B cell (primary cell): Measurements from ENCODE around the gene TSPAN15. TPM values are rescaled to one million over a fixed set of nuclear protein-coding genes. Genes with fewer than 3 reads are reported as not detected.

ENCODE experiments used
- ATAC-seq: fragments of 200-7000 bp; cut with Tn5 transposase; one replicate; pipeline ENCODE4 v1.10.0; 2021; ENCODE audit warnings: low read depth, mild to moderate bottlenecking, moderate number of reproducible peaks, moderate library complexity
- CTCF ChIA-PET: fragments of 350-600 bp; sonication (Branson Sonifier 250); formaldehyde crosslinking; loops from one replicate; lab custom pipeline; 2021; ENCODE audit warnings: antibody characterized with exemption, inconsistent platforms; lab: Charles Lee
- POLR2A ChIA-PET: fragments of 350-600 bp; sonication (Branson Sonifier 250); formaldehyde crosslinking; loops from one replicate; lab custom pipeline; 2021; ENCODE audit warnings: antibody characterized with exemption; lab: Charles Lee
- DNase-seq: peaks from one replicate; pipeline ENCODE4 v3.0.0; 2013
- H2AFZ ChIP-seq: 2 replicates; pipeline ENCODE4 v1.6.1; 2012; ENCODE audit warnings: mild to moderate bottlenecking, low read depth, low read length; ENCODE audit not compliant: insufficient read depth, poor library complexity, severe bottlenecking
- H3K27ac ChIP-seq, 2 donors: 1 replicate in 1 of 2; 2 replicates in 1 of 2; pipeline ENCODE4 v1.5.1; 2012 to 2013; ENCODE audit warnings: low read length in 2 of 2, mild to moderate bottlenecking in 2 of 2, moderate library complexity in 1 of 2
- H3K27me3 ChIP-seq, 4 experiments: fragments of 200-600 bp in 1 of 4; sonication (generic) in 1 of 4; replicated peaks in 1 of 4; 1 replicate in 2 of 4; 2 replicates in 2 of 4; pipeline versions ENCODE4 v1.6.1 to v1.7.0; 2013 to 2016; ENCODE audit warnings: low read length in 3 of 4, mild to moderate bottlenecking in 2 of 4, mixed read lengths in 1 of 4, moderate library complexity in 1 of 4; ENCODE audit not compliant: insufficient read depth in 4 of 4, control insufficient read depth in 3 of 4; ENCODE audit errors: control extremely low read depth in 1 of 4
- H3K36me3 ChIP-seq, 2 experiments: replicated peaks in 1 of 2; 1 replicate in 1 of 2; 2 replicates in 1 of 2; pipeline versions ENCODE4 v1.6.1 to v1.7.1; 2013; ENCODE audit warnings: low read length in 1 of 2; ENCODE audit not compliant: insufficient read depth in 2 of 2, control insufficient read depth in 1 of 2; ENCODE audit errors: control extremely low read depth in 1 of 2, extremely low read depth in 1 of 2
- H3K4me1 ChIP-seq, 2 donors: fragments of 200-600 bp in 1 of 2; sonication (generic) in 1 of 2; 1 replicate in 1 of 2; 2 replicates in 1 of 2; pipeline versions ENCODE4 v1.5.1 to v1.6.1; 2013 to 2017; ENCODE audit warnings: low read length in 2 of 2; ENCODE audit not compliant: control insufficient read depth in 2 of 2, insufficient read depth in 2 of 2
- H3K4me2 ChIP-seq: replicated peaks from 2 replicates; pipeline ENCODE3; 2012; ENCODE audit warnings: mild to moderate bottlenecking, low read depth, low read length; ENCODE audit not compliant: poor library complexity, severe bottlenecking
- H3K4me3 ChIP-seq, 5 experiments: fragments of 200-600 bp in 1 of 5; sonication (generic) in 1 of 5; 1 replicate in 3 of 5; 2 replicates in 2 of 5; pipeline versions ENCODE4 v1.5.1 to v1.7.0; 2011 to 2016; ENCODE audit warnings: low read length in 4 of 5, mild to moderate bottlenecking in 4 of 5, low read depth in 2 of 5, control low read depth in 1 of 5, moderate library complexity in 1 of 5; ENCODE audit not compliant: insufficient read depth in 1 of 5; ENCODE audit errors: control extremely low read depth in 1 of 5, extremely low read depth in 1 of 5
- H3K79me2 ChIP-seq: fragments of 200-600 bp; sonication (generic); one replicate; pipeline ENCODE4 v1.6.0; 2016; ENCODE audit warnings: low read length; ENCODE audit not compliant: control insufficient read depth, insufficient read depth
- H3K9ac ChIP-seq: fragments of 200-600 bp; sonication (generic); 2 replicates; pipeline ENCODE4 v1.6.1; 2017; ENCODE audit warnings: mild to moderate bottlenecking, low read length, moderate library complexity
- H3K9me3 ChIP-seq, 3 donors: one replicate each; pipeline versions ENCODE4 v1.6.1 to v1.7.1; 2013; ENCODE audit warnings: low read length in 2 of 3; ENCODE audit not compliant: control insufficient read depth in 2 of 3, insufficient read depth in 1 of 3; ENCODE audit errors: control extremely low read depth in 1 of 3
- H4K20me1 ChIP-seq: 2 replicates; pipeline ENCODE4 v1.6.0; 2012; ENCODE audit warnings: mild to moderate bottlenecking, low read length; ENCODE audit not compliant: insufficient read depth, control insufficient read depth, poor library complexity, severe bottlenecking
- H3K27ac Mint-ChIP-seq: one replicate; pipeline ENCODE4 v1.8.0; 2021; ENCODE audit warnings: mixed read lengths
- H3K27me3 Mint-ChIP-seq: one replicate; pipeline ENCODE4 v1.8.0; 2021; ENCODE audit warnings: mixed read lengths
- H3K4me1 Mint-ChIP-seq: one replicate; pipeline ENCODE4 v1.8.0; 2021; ENCODE audit warnings: mixed read lengths
- H3K4me3 Mint-ChIP-seq: one replicate; pipeline ENCODE4 v1.8.0; 2021; ENCODE audit warnings: mixed read lengths
- H3K9me3 Mint-ChIP-seq: one replicate; pipeline ENCODE4 v1.8.0; 2022; ENCODE audit warnings: mixed read lengths; ENCODE audit not compliant: insufficient read depth
- CTCF ChIP-seq: fragments of 200-600 bp; IDR thresholded peaks from one replicate; pipeline ENCODE4 v1.8.0; 2022; ENCODE audit warnings: antibody characterized with exemption, mild to moderate bottlenecking
- EZH2 ChIP-seq: IDR thresholded peaks from 2 replicates; pipeline ENCODE4 v1.6.1; 2012; ENCODE audit warnings: borderline replicate concordance, low read depth, mild to moderate bottlenecking, moderate library complexity, low read length; ENCODE audit not compliant: insufficient read depth, poor library complexity, severe bottlenecking
- WGBS: methylation state at CpG from one replicate; pipeline ENCODE4 v1.1.5; 2013; ENCODE audit warnings: missing lambda C conversion rate; ENCODE audit not compliant: insufficient coverage; 5-methylcytosine and 5-hydroxymethylcytosine counted together
- intact Hi-C: fragments of 100-400 bp; cut with micrococcal nuclease; formaldehyde crosslinking; loops from one replicate; pipeline ENCODE4 v1.10.0; 2022
- polyA plus RNA-seq: library from polyadenylated mRNA; depleted of rRNA; stranded (reverse); fragments of >200 nt; gene quantifications from 2 replicates; pipeline ENCODE4 v1.2.3, GENCODE V29; 2012
- total RNA-seq, 2 donors: library from RNA; stranded (reverse); fragments of 120-200 nt in 1 of 2; gene quantifications; 1 replicate in 1 of 2; 2 replicates in 1 of 2; pipeline versions ENCODE4 v1.2.3 to v1.2.4, GENCODE V29; 2013 to 2022

Gene TSPAN15
- total and polyA plus RNA-seq, 2 donors (not counting 1 experiment from before 2014, with no cell fraction given) = 0.13 to 0.52 TPM

- Mint-ChIP-seq H3K4me3 (no peak overlapping the region), H3K9me3 (no peaks in the 10 kb centered on the region), H3K4me1 (peaks cover 5% of the 10 kb centered on the region), H3K27me3 (peaks cover 33% of the 10 kb centered on the region), H3K27ac (no peak overlapping the region)
- DNase-seq (no peak), ATAC-seq (no peak)
- Histone ChIP-seq H3K79me2 (no peaks in the 10 kb centered on the region), H3K9ac (no peak overlapping the region), H3K4me1 (peaks cover 0 to 5% of the 10 kb centered on the region in 2 donors), H3K27ac (no peak overlapping the region), H3K9me3 (no peaks in the 10 kb centered on the region), H4K20me1 (no peaks in the 10 kb centered on the region), H3K36me3 (no peaks in the 10 kb centered on the region), H3K27me3 (no peaks in the 10 kb centered on the region), H3K4me2 (no peak overlapping the region), H3K4me3 (no peak overlapping the region), H2AFZ (no peak overlapping the region)
- ChIA-PET CTCF (interaction anchor here (0.7 to 1.6 kb wide), 4 partner anchors 10 to 268 kb away, joined by 3 to 11 read pairs (median 3); no protein-coding TSS in a partner anchor), POLR2A (no interaction called here)
- TF ChIP-seq CTCF = no peak
- no peak for TF ChIP-seq EZH2
- intact Hi-C loops = loop anchor here (5.0 kb wide), 1 partner anchor 114 kb away; no protein-coding TSS in a partner anchor
- 100% methylated on average over 3 of the region's 3 CpGs for WGBS
These were observed 55.2 kb downstream of the TSPAN15 start for GRCh38 chr10:69506487-69506833.

- POLR2A ChIA-PET = interaction anchor here (0.5 to 0.6 kb wide), 2 partner anchors 102 to 205 kb away, joined by 3 read pairs; no protein-coding TSS in a partner anchor
- H3K4me1 ChIP-seq = peaks cover 0 to 5% of the 10 kb centered on the region in 2 donors
- peak overlapping the region; percentile 50 for H3K9ac ChIP-seq
- no peaks in the 10 kb centered on the region for H4K20me1 ChIP-seq
- no peaks in the 10 kb centered on the region for H3K79me2 ChIP-seq
- Mint-ChIP-seq H3K4me1 (peaks cover 5% of the 10 kb centered on the region), H3K27ac (no peak overlapping the region), H3K9me3 (no peaks in the 10 kb centered on the region), H3K4me3 (peak overlapping the region; percentile 57), H3K27me3 (peaks cover 39% of the 10 kb centered on the region)
- CTCF ChIA-PET = interaction anchor here (0.5 to 1.6 kb wide), 10 partner anchors 9 to 300 kb away, joined by 3 to 11 read pairs (median 3); no protein-coding TSS in a partner anchor
- H3K27me3 ChIP-seq = no peaks in the 10 kb centered on the region
- no peak for ATAC-seq
- intact Hi-C loops = loop anchor here (5.0 kb wide), 1 partner anchor 115 kb away; no protein-coding TSS in a partner anchor
- no peak overlapping the region for H3K27ac ChIP-seq
- no peak for DNase-seq
- no peaks in the 10 kb centered on the region for H3K36me3 ChIP-seq
- H3K4me2 ChIP-seq = peak overlapping the region; percentile 72
- peak overlapping the region; percentile 80 for H2AFZ ChIP-seq
- TF ChIP-seq CTCF (no peak), EZH2 (no peak)
- WGBS = 90% methylated on average over 14 of the region's 19 CpGs
- H3K4me3 ChIP-seq = peak overlapping the region in 1 of 5 experiments; percentile 38
- H3K9me3 ChIP-seq = no peaks in the 10 kb centered on the region
These were observed 55.8 kb downstream of the TSPAN15 start for GRCh38 chr10:69506834-69507713.
